LNCAP (cell line): Measurements from ENCODE around the gene NACAD.

ENCODE experiments used
- CTCF ChIP-seq: fragments of 450-650 bp; IDR thresholded peaks from 2 replicates; pipeline ENCODE4 v1.5.1; 2017; ENCODE audit warnings: mild to moderate bottlenecking

Gene NACAD

GRCh38 chr7:45085619-45086200 is 3.1 kb downstream of the NACAD start:
- no peak for TF ChIP-seq CTCF

GRCh38 chr7:45084901-45085618 is 3.7 kb downstream of the NACAD start:
- TF ChIP-seq CTCF = no peak

GRCh38 chr7:45084336-45084735 is 4.4 kb downstream of the NACAD start:
- no peak for TF ChIP-seq CTCF

GRCh38 chr7:45082831-45083331 is 5.9 kb downstream of the NACAD start:
- no peak for TF ChIP-seq CTCF

GRCh38 chr7:45082031-45082830 is 6.5 kb downstream of the NACAD start:
- TF ChIP-seq CTCF = no peak

- TF ChIP-seq CTCF = no peak
Observed at GRCh38 chr7:45081670-45081974, 7.1 kb downstream of the NACAD start.

GRCh38 chr7:45080958-45081669 is 7.7 kb downstream of the NACAD start:
- TF ChIP-seq CTCF = no peak
